Measurements from ENCODE around the gene SFTA2. TPM values are rescaled to one million over a fixed set of nuclear protein-coding genes. Genes with fewer than 3 reads are reported as not detected.

SFTA2 gene
- total RNA-seq, 1 experiment from 2014 or later: not detected

GRCh38 chr6:30960907-30961673 lies 29.1 kb upstream of the SFTA2 start:
- intact Hi-C loops (cut with micrococcal nuclease): no loop called here
- Histone ChIP-seq H3K36me3 (ENCODE audit: control insufficient read depth in 1 of 2, insufficient read depth in 2 of 2, low read length in 2 of 2) (no peaks in the 10 kb centered on the region), H3K4me3 (replicated peaks in 1 of 2; ENCODE audit: low read depth in 1 of 2, low read length in 2 of 2) (no peak overlapping the region), H3K79me2 (ENCODE audit: insufficient read depth, low read length) (no peaks in the 10 kb centered on the region), H4K20me1 (ENCODE audit: insufficient read depth) (no peaks in the 10 kb centered on the region), H2AFZ (ENCODE audit: low read depth, low read length, poor library complexity, severe bottlenecking) (no peak overlapping the region), H3K9me2 (ENCODE audit: insufficient read depth) (no peaks in the 10 kb centered on the region), H3K9me3 (ENCODE audit: control insufficient read depth in 1 of 2, insufficient read depth in 1 of 2, low read depth in 1 of 2, low read length in 2 of 2) (no peaks in the 10 kb centered on the region), H3K9ac (ENCODE audit: low read length) (no peak overlapping the region), H3K27me3 (ENCODE audit: insufficient read depth, low read length) (no peaks in the 10 kb centered on the region), H3K4me2 (ENCODE audit: low read length) (no peak overlapping the region), H3K27ac (ENCODE audit: low read depth, low read length) (no peak overlapping the region), H3K4me1 (ENCODE audit: control insufficient read depth in 1 of 2, insufficient read depth in 2 of 2, low read length in 2 of 2) (no peaks in the 10 kb centered on the region; a peak in 1 of 4 replicates)
- CTCF ChIA-PET: no interaction called here
- no peak for DNase-seq (ENCODE audit: low read depth, low spot score)
- RAD21 ChIA-PET (ENCODE audit: low non-redundant PET in 1 of 2, low total read pairs in 2 of 2, uncharacterized antibody in 2 of 2, unreplicated experiment in 2 of 2): no interaction called here
- ATAC-seq: no peak
- TF ChIP-seq FOSL1 (IDR thresholded peaks at IDR 0.05; ENCODE audit: low read depth) (no peak), SIN3A (IDR thresholded peaks at IDR 0.05; ENCODE audit: low read depth) (no peak)
- TF ChIP-seq, protein P1, sequence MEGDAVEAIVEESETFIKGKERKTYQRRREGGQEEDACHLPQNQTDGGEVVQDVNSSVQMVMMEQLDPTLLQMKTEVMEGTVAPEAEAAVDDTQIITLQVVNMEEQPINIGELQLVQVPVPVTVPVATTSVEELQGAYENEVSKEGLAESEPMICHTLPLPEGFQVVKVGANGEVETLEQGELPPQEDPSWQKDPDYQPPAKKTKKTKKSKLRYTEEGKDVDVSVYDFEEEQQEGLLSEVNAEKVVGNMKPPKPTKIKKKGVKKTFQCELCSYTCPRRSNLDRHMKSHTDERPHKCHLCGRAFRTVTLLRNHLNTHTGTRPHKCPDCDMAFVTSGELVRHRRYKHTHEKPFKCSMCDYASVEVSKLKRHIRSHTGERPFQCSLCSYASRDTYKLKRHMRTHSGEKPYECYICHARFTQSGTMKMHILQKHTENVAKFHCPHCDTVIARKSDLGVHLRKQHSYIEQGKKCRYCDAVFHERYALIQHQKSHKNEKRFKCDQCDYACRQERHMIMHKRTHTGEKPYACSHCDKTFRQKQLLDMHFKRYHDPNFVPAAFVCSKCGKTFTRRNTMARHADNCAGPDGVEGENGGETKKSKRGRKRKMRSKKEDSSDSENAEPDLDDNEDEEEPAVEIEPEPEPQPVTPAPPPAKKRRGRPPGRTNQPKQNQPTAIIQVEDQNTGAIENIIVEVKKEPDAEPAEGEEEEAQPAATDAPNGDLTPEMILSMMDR (IDR thresholded peaks at IDR 0.05 in 2 of 3, conservative IDR thresholded peaks at IDR 0.05 in 1 of 3; ENCODE audit: borderline replicate concordance in 1 of 3, insufficient read depth in 1 of 3, low read depth in 2 of 3, low read length in 2 of 3): no peak
- POLR2A ChIA-PET: no interaction called here
- BruUV-seq (replicated peaks): no TSS peak

DNA sequence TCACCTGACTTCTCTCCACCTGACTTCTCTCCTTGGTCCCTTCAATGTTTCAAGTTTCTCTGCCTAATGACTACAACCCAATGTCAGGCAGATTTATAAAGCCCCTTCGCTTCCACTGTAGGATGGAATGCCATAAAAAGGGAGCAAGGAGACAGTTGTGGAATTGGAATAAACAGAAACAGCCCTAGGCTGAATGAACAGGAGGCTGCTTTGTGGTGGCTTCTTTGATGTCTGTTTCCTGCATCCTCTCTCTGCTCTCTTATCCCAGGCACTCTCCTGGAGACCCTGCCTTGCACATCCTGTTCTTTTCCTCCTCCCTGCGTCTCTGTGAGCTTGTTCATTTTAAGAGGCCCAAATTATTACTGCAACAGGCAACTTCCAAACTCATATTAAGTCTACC lies 25.7 kb upstream of the SFTA2 start:
- CTCF ChIA-PET: interaction anchor here (1.6 kb wide), 1 partner anchor 15 kb away, joined by 4 read pairs; no protein-coding TSS in a partner anchor
- TF ChIP-seq, protein P2, sequence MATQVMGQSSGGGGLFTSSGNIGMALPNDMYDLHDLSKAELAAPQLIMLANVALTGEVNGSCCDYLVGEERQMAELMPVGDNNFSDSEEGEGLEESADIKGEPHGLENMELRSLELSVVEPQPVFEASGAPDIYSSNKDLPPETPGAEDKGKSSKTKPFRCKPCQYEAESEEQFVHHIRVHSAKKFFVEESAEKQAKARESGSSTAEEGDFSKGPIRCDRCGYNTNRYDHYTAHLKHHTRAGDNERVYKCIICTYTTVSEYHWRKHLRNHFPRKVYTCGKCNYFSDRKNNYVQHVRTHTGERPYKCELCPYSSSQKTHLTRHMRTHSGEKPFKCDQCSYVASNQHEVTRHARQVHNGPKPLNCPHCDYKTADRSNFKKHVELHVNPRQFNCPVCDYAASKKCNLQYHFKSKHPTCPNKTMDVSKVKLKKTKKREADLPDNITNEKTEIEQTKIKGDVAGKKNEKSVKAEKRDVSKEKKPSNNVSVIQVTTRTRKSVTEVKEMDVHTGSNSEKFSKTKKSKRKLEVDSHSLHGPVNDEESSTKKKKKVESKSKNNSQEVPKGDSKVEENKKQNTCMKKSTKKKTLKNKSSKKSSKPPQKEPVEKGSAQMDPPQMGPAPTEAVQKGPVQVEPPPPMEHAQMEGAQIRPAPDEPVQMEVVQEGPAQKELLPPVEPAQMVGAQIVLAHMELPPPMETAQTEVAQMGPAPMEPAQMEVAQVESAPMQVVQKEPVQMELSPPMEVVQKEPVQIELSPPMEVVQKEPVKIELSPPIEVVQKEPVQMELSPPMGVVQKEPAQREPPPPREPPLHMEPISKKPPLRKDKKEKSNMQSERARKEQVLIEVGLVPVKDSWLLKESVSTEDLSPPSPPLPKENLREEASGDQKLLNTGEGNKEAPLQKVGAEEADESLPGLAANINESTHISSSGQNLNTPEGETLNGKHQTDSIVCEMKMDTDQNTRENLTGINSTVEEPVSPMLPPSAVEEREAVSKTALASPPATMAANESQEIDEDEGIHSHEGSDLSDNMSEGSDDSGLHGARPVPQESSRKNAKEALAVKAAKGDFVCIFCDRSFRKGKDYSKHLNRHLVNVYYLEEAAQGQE (IDR thresholded peaks at IDR 0.05; ENCODE audit: low read depth): no peak
- no peak for TF ChIP-seq SP1 (IDR thresholded peaks at IDR 0.05; ENCODE audit: low read depth)
- TF ChIP-seq, protein P3, sequence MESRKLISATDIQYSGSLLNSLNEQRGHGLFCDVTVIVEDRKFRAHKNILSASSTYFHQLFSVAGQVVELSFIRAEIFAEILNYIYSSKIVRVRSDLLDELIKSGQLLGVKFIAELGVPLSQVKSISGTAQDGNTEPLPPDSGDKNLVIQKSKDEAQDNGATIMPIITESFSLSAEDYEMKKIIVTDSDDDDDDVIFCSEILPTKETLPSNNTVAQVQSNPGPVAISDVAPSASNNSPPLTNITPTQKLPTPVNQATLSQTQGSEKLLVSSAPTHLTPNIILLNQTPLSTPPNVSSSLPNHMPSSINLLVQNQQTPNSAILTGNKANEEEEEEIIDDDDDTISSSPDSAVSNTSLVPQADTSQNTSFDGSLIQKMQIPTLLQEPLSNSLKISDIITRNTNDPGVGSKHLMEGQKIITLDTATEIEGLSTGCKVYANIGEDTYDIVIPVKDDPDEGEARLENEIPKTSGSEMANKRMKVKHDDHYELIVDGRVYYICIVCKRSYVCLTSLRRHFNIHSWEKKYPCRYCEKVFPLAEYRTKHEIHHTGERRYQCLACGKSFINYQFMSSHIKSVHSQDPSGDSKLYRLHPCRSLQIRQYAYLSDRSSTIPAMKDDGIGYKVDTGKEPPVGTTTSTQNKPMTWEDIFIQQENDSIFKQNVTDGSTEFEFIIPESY (IDR thresholded peaks at IDR 0.05; ENCODE audit: extremely low read depth, insufficient replicate concordance, low read length): no peak
- no peak for TF ChIP-seq EZH2phosphoT487 (IDR thresholded peaks at IDR 0.05; ENCODE audit: borderline replicate concordance)
- TF ChIP-seq EGR1 (IDR thresholded peaks at IDR 0.05; ENCODE audit: low read depth): no peak
- no peak for TF ChIP-seq POLR2A (IDR thresholded peaks at IDR 0.05; ENCODE audit: borderline replicate concordance, extremely low read depth, insufficient read depth, insufficient read length)
- no peak for TF ChIP-seq CBX3 (IDR thresholded peaks at IDR 0.05; ENCODE audit: low read depth)
- TF ChIP-seq EZH2 (IDR thresholded peaks at IDR 0.05): no peak

More for the DNA sequence above, 25.7 kb upstream of the SFTA2 start:
- no peak overlapping the region for H3K4me3 ChIP-seq (replicated peaks in 1 of 2; ENCODE audit: low read depth in 1 of 2, low read length in 2 of 2)
- no peaks in the 10 kb centered on the region; a peak in 1 of 4 replicates for H3K4me1 ChIP-seq (ENCODE audit: control insufficient read depth in 1 of 2, insufficient read depth in 2 of 2, low read length in 2 of 2)
- no peak overlapping the region for H3K4me2 ChIP-seq (ENCODE audit: low read length)
- no peak overlapping the region for H3K27ac ChIP-seq (ENCODE audit: low read depth, low read length)
- ATAC-seq: no peak
- H3K9me2 ChIP-seq (ENCODE audit: insufficient read depth): no peaks in the 10 kb centered on the region
- POLR2A ChIA-PET: no interaction called here
- no peaks in the 10 kb centered on the region for H3K36me3 ChIP-seq (ENCODE audit: control insufficient read depth in 1 of 2, insufficient read depth in 2 of 2, low read length in 2 of 2)
- H2AFZ ChIP-seq (ENCODE audit: low read depth, low read length, poor library complexity, severe bottlenecking): no peak overlapping the region
- H3K9me3 ChIP-seq (ENCODE audit: control insufficient read depth in 1 of 2, insufficient read depth in 1 of 2, low read depth in 1 of 2, low read length in 2 of 2): no peaks in the 10 kb centered on the region
- no peak for DNase-seq (ENCODE audit: low read depth, low spot score)
- no peak overlapping the region for H3K9ac ChIP-seq (ENCODE audit: low read length)
- no peaks in the 10 kb centered on the region for H3K79me2 ChIP-seq (ENCODE audit: insufficient read depth, low read length)
- BruUV-seq (replicated peaks): no TSS peak
- H4K20me1 ChIP-seq (ENCODE audit: insufficient read depth): no peaks in the 10 kb centered on the region
- no peaks in the 10 kb centered on the region for H3K27me3 ChIP-seq (ENCODE audit: insufficient read depth, low read length)
- intact Hi-C loops (cut with micrococcal nuclease): no loop called here
- RAD21 ChIA-PET (ENCODE audit: low non-redundant PET in 1 of 2, low total read pairs in 2 of 2, uncharacterized antibody in 2 of 2, unreplicated experiment in 2 of 2): no interaction called here
